Activated CD8-positive, alpha-beta T cell treated with anti-CD3 and anti-CD28 coated beads, Interleukin-2, amount 10 ng/mL, durations not matched to agents 7 days and 5 days (primary cell): ENCODE data around the gene TEX13D. TPM values are rescaled to one million over a fixed set of nuclear protein-coding genes. Genes with fewer than 3 reads are reported as not detected.

Experiments
- ATAC-seq: fragments of 150-1000 bp; cut with Tn5 transposase; one replicate; pipeline ENCODE4 v1.10.0; 2021; ENCODE audit warnings: moderate library complexity
- CTCF ChIA-PET: fragments of 350-600 bp; sonication (Branson Sonifier 250); formaldehyde crosslinking; loops from one replicate; lab custom pipeline; 2021; ENCODE audit warnings: antibody characterized with exemption; lab: Charles Lee
- POLR2A ChIA-PET: fragments of 350-600 bp; sonication (Branson Sonifier 250); formaldehyde crosslinking; loops from one replicate; lab custom pipeline; 2021; ENCODE audit warnings: antibody characterized with exemption; lab: Charles Lee
- DNase-seq: peaks from one replicate; pipeline ENCODE4 v3.0.0-alpha.2; 2020
- H3K27ac Mint-ChIP-seq: one replicate; pipeline ENCODE4 v1.8.0; 2021; ENCODE audit warnings: mild to moderate bottlenecking, mixed read lengths
- H3K27me3 Mint-ChIP-seq: one replicate; pipeline ENCODE4 v1.8.0; 2021; ENCODE audit warnings: low read depth, mixed read lengths
- H3K36me3 Mint-ChIP-seq: one replicate; pipeline ENCODE4 v1.8.0; 2021; ENCODE audit warnings: low read depth, mixed read lengths
- H3K4me1 Mint-ChIP-seq: one replicate; pipeline ENCODE4 v1.8.0; 2021; ENCODE audit warnings: low read depth, mixed read lengths
- H3K4me3 Mint-ChIP-seq: one replicate; pipeline ENCODE4 v1.8.0; 2021; ENCODE audit warnings: mild to moderate bottlenecking, mixed read lengths
- H3K9me3 Mint-ChIP-seq: one replicate; pipeline ENCODE4 v1.8.0; 2022; ENCODE audit warnings: mixed read lengths; ENCODE audit not compliant: insufficient read depth
- total RNA-seq, 2 experiments: library from RNA; stranded (reverse); gene quantifications; one replicate each; pipeline ENCODE4 v1.2.3, GENCODE V29; 2021

TEX13D gene
- total RNA-seq, 2 experiments from 2014 or later, result not detected

DNA sequence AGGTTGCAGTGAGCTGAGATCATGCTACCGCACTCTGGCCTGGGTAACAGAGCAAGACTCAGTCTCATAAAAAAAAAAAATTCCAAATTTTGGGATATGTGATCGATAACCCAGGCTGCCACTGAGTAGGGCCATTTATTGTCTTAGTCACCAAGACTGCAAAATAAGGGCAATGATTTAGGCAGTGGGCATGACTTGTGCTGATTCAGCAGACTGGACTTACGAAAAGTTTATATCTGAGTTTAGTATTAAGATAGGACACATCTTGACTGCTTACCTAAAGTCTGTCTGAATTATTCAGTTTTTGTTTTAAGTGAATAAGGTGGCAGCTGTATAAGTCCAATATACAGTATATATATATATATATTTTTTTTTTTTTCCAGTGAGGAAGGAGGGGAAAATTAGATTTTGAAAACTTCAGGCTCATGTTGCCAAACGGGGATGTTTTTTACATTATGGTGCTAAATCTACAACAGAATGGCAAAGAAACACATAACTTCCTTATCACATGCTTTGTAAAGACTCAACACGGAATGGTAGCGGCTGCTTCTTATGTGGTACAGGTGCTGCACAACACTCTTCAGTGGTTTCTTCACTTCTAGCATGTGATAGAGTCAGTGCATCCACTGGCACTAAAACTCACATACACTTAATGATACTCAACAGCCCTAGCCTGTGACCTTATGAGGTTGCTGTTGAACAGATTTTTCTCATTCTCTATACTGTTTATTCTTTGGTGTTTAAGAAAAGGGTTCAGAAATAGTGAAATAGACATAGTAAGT lies 6.5 kb downstream of the TEX13D start:
- Mint-ChIP-seq H3K36me3 (no peaks in the 10 kb centered on the region), H3K4me1 (peaks cover 72% of the 10 kb centered on the region), H3K27ac (peak overlapping the region; percentile 66), H3K4me3 (no peak overlapping the region), H3K9me3 (no peaks in the 10 kb centered on the region), H3K27me3 (no peaks in the 10 kb centered on the region)
- ChIA-PET CTCF (interaction anchor here (0.8 kb wide), 1 partner anchor 9 kb away, joined by 3 read pairs; no protein-coding TSS in a partner anchor), POLR2A (interaction anchor here (0.6 to 1.7 kb wide), 2 partner anchors 9 to 121 kb away, joined by 3 to 8 read pairs; no protein-coding TSS in a partner anchor)
- ATAC-seq (peak; percentile 71), DNase-seq (peak; percentile 57)

DNA sequence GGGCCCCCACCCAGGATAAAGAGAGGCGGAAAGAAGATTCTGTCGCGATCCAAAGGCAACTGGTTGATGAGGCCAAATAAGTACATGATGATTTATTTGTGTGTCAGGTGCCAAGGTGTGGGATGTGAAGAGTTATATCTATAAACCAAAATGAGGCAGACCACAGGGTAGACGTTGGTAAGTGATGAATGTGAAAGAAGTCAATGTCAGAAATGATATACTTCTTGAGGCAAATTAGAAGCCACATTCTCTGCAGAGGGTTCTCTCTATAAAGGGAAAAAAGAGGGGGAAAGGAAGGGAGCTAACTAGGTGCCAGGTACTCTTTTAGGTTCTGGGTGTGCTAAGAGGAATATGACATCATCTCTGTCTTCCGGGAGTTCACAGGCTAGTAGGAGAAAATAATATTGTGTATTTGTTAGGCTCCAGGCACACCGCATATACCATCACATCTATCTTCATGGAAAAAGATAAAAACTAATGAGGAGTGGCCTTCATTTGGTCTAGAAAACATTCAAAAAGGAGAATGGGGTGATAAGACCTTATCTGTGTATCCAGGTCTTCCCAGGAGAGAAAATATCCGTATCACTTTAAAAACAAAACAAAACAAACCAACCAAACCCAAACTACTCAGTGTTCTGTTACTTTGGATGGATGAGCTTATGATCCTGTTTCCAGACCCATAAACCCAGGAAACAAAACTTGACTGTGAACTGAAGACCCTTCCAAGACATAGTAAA lies 9.1 kb downstream of the TEX13D start:
- no peaks in the 10 kb centered on the region for H3K36me3 Mint-ChIP-seq
- ATAC-seq (no peak), DNase-seq (no peak)
- CTCF ChIA-PET, result no interaction called here
- H3K4me1 Mint-ChIP-seq, result peaks cover 79% of the 10 kb centered on the region
- peak overlapping the region; percentile 71 for H3K4me3 Mint-ChIP-seq
- no peaks in the 10 kb centered on the region for H3K9me3 Mint-ChIP-seq
- no peaks in the 10 kb centered on the region for H3K27me3 Mint-ChIP-seq
- peak overlapping the region; percentile 93 for H3K27ac Mint-ChIP-seq
- POLR2A ChIA-PET, result interaction anchor here (1.1 to 1.7 kb wide), 2 partner anchors 13 to 124 kb away, joined by 3 to 10 read pairs; no protein-coding TSS in a partner anchor

DNA sequence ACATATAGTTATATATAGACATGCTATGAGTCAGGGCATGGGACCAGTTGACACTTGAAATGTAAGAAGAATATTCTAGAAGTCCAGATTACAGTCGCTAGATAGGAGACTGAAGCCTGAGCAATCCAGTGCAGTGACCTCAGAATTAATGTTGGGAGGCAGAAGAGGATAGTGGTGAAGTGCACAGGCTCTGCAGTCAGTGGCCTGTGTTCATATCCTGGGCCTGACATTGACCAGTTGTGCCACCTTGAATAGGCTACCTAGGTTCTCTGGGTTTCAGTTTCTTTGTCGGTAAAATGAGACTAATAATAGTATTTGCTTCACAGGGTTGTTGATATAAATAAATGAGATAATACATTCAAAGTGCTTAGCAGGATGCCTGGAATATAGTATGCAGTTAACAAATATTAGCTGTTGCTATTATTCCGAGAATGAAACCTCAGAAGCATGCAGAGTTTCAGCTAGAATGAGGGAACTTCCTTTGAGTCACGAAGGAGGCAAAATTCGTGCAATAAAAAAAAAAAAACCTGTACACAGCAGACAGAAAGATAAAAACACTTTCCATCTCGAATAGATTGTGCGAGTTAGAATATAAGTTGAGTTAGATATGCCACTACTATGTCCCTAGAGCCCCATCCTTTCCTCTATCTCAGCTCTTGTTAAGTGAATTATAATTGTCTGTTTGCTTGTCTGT lies 9.9 kb downstream of the TEX13D start:
- H3K36me3 Mint-ChIP-seq, result no peaks in the 10 kb centered on the region
- no peaks in the 10 kb centered on the region for H3K9me3 Mint-ChIP-seq
- ATAC-seq (peak; percentile 11), DNase-seq (no peak)
- peak overlapping the region; percentile 71 for H3K4me3 Mint-ChIP-seq
- H3K27me3 Mint-ChIP-seq, result no peaks in the 10 kb centered on the region
- POLR2A ChIA-PET, result interaction anchor here (1.1 to 1.7 kb wide), 2 partner anchors 12 to 124 kb away, joined by 3 to 10 read pairs; no protein-coding TSS in a partner anchor
- CTCF ChIA-PET, result interaction anchor here (0.9 to 1.0 kb wide), 3 partner anchors 24 to 118 kb away, joined by 3 read pairs; no protein-coding TSS in a partner anchor
- H3K27ac Mint-ChIP-seq, result peak overlapping the region; percentile 93
- peaks cover 72% of the 10 kb centered on the region for H3K4me1 Mint-ChIP-seq

DNA sequence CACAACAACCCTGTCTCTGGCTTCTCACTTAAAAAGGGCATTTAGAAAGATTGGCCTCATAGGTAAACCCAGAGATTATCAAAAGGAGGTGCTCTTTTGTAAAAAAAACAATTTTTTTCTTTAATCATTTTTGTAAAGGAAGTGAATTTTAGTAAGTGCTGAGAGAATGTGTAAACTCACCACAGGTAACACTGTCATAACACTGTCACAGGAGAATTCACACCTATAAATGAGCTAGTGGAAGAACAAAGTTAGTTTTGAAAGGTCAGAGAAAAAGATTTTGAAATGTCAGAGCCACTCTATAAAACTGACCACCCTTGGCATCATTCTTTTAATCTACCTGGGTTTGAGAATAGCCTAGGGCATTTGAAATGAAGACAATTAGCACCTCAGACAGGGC lies 10.6 kb downstream of the TEX13D start:
- H3K27me3 Mint-ChIP-seq, result no peaks in the 10 kb centered on the region
- peaks cover under 1% of the 10 kb centered on the region for H3K36me3 Mint-ChIP-seq
- POLR2A ChIA-PET, result interaction anchor here (1.1 to 1.7 kb wide), 3 partner anchors 9 to 125 kb away, joined by 3 to 10 read pairs (median 3); no protein-coding TSS in a partner anchor
- CTCF ChIA-PET, result interaction anchor here (0.9 to 1.0 kb wide), 3 partner anchors 25 to 119 kb away, joined by 3 read pairs; no protein-coding TSS in a partner anchor
- H3K4me1 Mint-ChIP-seq, result peaks cover 66% of the 10 kb centered on the region
- peak overlapping the region; percentile 93 for H3K27ac Mint-ChIP-seq
- H3K4me3 Mint-ChIP-seq, result peak overlapping the region; percentile 71
- H3K9me3 Mint-ChIP-seq, result no peaks in the 10 kb centered on the region
- no peak for ATAC-seq
- DNase-seq, result no peak

DNA sequence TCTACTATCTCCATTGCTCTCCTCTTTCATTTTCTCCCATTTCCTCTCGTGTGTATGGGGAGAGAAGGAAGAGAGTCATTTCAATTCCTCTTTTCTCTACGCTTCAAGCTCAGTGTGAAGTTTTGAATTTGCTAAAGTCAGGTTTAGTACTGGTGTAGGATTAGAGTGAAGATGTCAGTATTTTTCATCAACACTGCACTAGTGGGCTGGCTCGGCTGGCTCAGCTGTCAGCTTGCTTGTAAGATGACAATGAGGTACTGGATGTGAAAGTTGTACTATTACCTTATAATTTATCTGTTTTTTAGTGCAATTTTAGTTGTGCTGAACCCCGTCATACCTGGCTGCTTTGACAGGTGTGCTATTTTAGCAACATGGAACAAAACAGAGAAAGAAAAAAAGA lies 11.8 kb downstream of the TEX13D start:
- ATAC-seq (no peak), DNase-seq (no peak)
- Mint-ChIP-seq H3K4me3 (peak overlapping the region; percentile 59), H3K9me3 (no peaks in the 10 kb centered on the region), H3K4me1 (peaks cover 61% of the 10 kb centered on the region), H3K36me3 (peaks cover 8% of the 10 kb centered on the region), H3K27ac (peak overlapping the region; percentile 93), H3K27me3 (no peaks in the 10 kb centered on the region)
- ChIA-PET CTCF (no interaction called here), POLR2A (interaction anchor here (1.0 to 1.3 kb wide), 2 partner anchors 8 to 384 kb away, joined by 3 read pairs; no protein-coding TSS in a partner anchor)

DNA sequence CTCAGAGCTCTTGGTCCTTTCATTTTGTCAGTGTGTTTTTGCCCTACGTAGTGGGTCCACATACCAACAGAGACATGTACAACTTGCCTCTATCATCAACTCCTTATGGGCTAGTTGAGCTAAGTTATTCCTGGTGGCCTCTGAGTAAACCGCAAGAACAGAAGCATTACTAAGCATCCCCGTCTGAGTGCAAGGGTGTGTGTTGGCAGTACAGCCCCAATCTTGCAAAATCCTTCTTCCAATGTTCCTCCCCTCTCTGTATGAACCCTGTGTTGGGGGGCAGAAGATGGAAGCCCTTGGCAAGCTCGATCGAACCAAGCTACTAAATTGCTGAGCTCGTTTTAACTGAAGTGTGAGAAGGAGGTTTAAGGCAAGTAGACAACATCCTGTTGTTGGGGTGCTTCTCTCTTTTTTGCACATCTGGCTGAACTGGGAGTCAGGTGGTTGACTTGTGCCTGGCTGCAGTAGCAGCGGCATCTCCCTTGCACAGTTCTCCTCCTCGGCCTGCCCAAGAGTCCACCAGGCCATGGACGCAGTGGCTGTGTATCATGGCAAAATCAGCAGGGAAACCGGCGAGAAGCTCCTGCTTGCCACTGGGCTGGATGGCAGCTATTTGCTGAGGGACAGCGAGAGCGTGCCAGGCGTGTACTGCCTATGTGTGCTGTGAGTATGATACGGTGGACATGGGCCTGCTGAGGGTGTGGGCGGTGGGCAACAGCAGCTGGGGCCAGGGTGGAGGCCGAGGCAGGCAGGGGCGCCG lies 13.8 kb downstream of the TEX13D start, which contains the start of gene SH2D1A:
TSS of gene SH2D1A (plus strand) at position 447 of the 760 bp plus-strand sequence. CDS start at position 527, 80 bp downstream.
- ChIA-PET CTCF (interaction anchor here (0.8 to 1.8 kb wide), 8 partner anchors 8 to 137 kb away, joined by 3 to 5 read pairs (median 4); no protein-coding TSS in a partner anchor), POLR2A (interaction anchor here (0.6 to 4.0 kb wide), 17 partner anchors 8 to 384 kb away, joined by 3 to 22 read pairs (median 3); no protein-coding TSS in a partner anchor)
- Mint-ChIP-seq H3K4me3 (peak within 1 kb of the TSS; percentile 81), H3K4me1 (peaks cover 48% of the 10 kb centered on the region), H3K9me3 (no peaks in the 10 kb centered on the region), H3K36me3 (peaks cover 8% of the 10 kb centered on the region), H3K27ac (peak within 1 kb of the TSS; percentile 96), H3K27me3 (no peaks in the 10 kb centered on the region)
- DNase-seq, result peak; percentile 54
- peak; percentile 52 for ATAC-seq

DNA sequence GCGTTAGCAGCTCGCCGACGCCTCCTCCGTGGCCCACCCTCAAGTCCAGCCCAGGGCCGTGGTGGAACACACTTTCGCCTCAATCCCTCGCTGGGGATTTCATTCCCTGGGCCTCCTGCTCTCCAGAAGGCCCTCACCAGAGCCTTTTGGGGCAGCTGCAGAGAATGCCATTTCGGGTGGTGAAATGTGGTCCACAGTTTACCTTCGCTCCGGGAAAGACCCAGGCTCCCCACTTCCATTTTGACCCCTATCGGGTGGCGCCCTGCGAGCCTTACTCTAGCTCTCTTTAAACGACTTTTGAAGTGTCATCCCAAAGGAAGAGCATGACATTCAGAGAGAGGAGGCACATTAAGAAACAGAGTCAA lies 14.4 kb downstream of the TEX13D start:
- POLR2A ChIA-PET, result interaction anchor here (0.6 to 4.0 kb wide), 8 partner anchors 8 to 129 kb away, joined by 3 to 22 read pairs (median 6); no protein-coding TSS in a partner anchor
- Mint-ChIP-seq H3K27ac (peak overlapping the region; percentile 96), H3K4me3 (peak overlapping the region; percentile 81), H3K27me3 (no peaks in the 10 kb centered on the region), H3K9me3 (no peaks in the 10 kb centered on the region), H3K36me3 (peaks cover 11% of the 10 kb centered on the region), H3K4me1 (peaks cover 46% of the 10 kb centered on the region)
- ATAC-seq, result peak; percentile 6
- CTCF ChIA-PET, result interaction anchor here (1.2 to 1.9 kb wide), 6 partner anchors 8 to 129 kb away, joined by 4 to 6 read pairs (median 4); no protein-coding TSS in a partner anchor
- no peak for DNase-seq

DNA sequence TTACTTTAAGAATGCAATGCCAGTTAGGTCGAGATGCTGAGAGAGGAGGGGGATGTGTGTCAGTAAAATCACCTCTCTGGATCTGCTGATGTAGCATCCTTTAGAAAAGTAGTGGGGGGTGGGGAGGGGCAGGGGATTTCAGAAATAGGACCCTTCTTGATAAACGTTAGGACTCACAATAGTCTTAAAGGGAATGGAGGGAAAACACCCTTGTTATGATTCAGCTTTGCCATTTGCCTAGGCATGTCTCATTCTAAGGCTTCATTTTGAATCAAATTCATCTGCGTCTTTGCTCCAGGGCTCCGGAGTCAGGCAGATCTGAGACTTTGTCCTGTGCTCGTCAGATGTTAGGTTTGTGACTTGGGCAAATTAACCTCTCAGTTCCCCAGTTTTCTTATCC lies 14.8 kb downstream of the TEX13D start:
- peak overlapping the region; percentile 81 for H3K4me3 Mint-ChIP-seq
- peak overlapping the region; percentile 96 for H3K27ac Mint-ChIP-seq
- ChIA-PET POLR2A (interaction anchor here (0.6 to 4.0 kb wide), 8 partner anchors 9 to 130 kb away, joined by 3 to 22 read pairs (median 6); no protein-coding TSS in a partner anchor), CTCF (interaction anchor here (0.9 to 1.9 kb wide), 4 partner anchors 17 to 124 kb away, joined by 3 to 6 read pairs (median 4); no protein-coding TSS in a partner anchor)
- H3K36me3 Mint-ChIP-seq, result peaks cover 13% of the 10 kb centered on the region
- peak; percentile 30 for DNase-seq
- peaks cover 44% of the 10 kb centered on the region for H3K4me1 Mint-ChIP-seq
- no peak for ATAC-seq
- H3K9me3 Mint-ChIP-seq, result no peaks in the 10 kb centered on the region
- H3K27me3 Mint-ChIP-seq, result no peaks in the 10 kb centered on the region

DNA sequence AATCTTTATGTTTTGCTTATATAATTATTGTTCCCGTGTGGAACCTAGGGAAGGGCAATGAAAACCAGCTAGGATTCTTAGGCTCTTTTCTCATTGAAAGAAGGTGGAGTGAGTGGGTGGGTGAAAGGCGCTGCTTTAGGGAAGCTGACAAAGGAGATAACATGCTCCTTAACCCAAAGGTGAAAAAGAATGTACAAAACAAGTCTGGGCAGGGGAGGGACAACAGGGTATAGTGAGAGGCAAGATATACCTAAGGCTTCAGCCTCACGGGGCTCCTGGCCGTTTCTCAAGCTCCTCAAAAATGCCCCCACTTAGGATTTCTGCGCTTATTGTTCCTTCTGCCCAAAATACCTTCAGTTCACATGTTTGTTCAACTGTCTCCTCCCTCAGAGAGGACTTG lies 15.7 kb downstream of the TEX13D start:
- POLR2A ChIA-PET, result interaction anchor here (0.6 to 4.0 kb wide), 6 partner anchors 10 to 385 kb away, joined by 3 to 22 read pairs (median 4); no protein-coding TSS in a partner anchor
- Mint-ChIP-seq H3K27ac (peak overlapping the region; percentile 82), H3K27me3 (no peaks in the 10 kb centered on the region), H3K4me3 (peak overlapping the region; percentile 81), H3K36me3 (peaks cover 15% of the 10 kb centered on the region), H3K9me3 (no peaks in the 10 kb centered on the region), H3K4me1 (peaks cover 41% of the 10 kb centered on the region)
- CTCF ChIA-PET, result interaction anchor here (0.9 to 1.9 kb wide), 8 partner anchors 9 to 132 kb away, joined by 3 to 6 read pairs (median 4); no protein-coding TSS in a partner anchor
- peak; percentile 10 for ATAC-seq
- DNase-seq, result no peak
